GM12872 (cell line): ENCODE data around the gene CANT1.

Experiments used
- TF ChIP-seq, protein P1 (sequence below): IDR thresholded peaks from 3 replicates; pipeline ENCODE4 v1.5.1; 2011; ENCODE audit warnings: low read depth, mild to moderate bottlenecking, low read length, moderate library complexity; ENCODE audit not compliant: insufficient read depth

CANT1 gene

DNA sequence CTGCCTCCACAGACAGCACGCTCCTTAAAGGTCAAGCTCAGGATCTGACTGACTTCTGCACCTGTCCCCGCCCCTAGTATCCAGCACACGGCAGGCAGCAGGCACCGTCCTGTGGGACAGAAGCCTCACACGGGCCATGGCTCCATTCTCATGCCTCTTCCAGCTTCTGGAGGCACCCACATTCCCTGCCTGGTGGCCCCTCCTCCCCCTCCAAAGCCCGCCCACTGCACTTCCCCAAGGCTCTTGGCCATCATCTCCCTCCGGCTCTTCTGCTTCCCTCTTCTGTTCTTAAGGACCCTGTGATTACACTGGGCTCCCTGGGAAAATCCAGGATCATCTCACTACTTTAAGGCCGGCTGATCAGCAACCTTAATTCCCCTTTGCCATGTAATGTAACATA, 3.5 kb downstream of the CANT1 start:
- TF ChIP-seq, protein P1, sequence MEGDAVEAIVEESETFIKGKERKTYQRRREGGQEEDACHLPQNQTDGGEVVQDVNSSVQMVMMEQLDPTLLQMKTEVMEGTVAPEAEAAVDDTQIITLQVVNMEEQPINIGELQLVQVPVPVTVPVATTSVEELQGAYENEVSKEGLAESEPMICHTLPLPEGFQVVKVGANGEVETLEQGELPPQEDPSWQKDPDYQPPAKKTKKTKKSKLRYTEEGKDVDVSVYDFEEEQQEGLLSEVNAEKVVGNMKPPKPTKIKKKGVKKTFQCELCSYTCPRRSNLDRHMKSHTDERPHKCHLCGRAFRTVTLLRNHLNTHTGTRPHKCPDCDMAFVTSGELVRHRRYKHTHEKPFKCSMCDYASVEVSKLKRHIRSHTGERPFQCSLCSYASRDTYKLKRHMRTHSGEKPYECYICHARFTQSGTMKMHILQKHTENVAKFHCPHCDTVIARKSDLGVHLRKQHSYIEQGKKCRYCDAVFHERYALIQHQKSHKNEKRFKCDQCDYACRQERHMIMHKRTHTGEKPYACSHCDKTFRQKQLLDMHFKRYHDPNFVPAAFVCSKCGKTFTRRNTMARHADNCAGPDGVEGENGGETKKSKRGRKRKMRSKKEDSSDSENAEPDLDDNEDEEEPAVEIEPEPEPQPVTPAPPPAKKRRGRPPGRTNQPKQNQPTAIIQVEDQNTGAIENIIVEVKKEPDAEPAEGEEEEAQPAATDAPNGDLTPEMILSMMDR: no peak

DNA sequence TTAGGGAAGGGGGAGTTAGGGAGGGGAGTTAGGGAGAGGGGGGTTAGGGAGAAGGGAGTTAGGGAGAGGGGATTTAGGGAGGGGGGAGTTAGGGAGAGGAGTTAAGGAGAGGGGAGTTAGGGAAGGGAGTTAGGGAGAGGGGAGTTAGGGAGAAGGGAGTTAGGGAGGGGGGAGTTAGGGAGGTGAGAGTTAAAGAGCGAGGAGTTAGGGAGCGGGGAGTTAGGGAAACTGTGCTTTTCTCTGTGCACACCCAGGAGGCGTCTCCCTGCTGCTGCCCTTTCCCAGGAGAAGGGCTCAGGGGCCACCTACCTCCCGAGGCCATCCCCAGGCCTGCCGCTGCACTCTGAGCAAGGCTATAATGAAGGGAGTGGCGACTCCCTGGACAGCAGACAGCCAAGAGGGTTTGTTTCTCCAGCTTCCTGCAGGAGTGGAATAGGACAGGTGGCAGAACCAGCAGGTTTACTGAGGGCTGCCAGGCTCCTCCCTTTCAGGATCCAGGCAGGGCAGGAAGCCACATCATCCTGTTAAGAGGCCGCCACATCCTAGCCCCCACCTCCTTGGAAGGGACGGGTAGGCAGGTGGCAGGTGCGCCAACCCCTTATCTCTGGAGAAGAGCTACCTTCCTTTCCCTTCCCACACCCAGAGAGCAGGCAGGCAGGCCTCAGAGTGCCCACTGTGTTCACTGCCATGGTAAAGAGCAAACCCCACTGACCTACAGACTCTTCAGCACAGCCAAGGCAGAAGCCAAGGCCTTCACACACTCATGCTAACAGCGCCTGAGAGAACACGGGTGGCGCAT, 4.3 kb downstream of the CANT1 start:
- TF ChIP-seq, protein P1: no peak

DNA sequence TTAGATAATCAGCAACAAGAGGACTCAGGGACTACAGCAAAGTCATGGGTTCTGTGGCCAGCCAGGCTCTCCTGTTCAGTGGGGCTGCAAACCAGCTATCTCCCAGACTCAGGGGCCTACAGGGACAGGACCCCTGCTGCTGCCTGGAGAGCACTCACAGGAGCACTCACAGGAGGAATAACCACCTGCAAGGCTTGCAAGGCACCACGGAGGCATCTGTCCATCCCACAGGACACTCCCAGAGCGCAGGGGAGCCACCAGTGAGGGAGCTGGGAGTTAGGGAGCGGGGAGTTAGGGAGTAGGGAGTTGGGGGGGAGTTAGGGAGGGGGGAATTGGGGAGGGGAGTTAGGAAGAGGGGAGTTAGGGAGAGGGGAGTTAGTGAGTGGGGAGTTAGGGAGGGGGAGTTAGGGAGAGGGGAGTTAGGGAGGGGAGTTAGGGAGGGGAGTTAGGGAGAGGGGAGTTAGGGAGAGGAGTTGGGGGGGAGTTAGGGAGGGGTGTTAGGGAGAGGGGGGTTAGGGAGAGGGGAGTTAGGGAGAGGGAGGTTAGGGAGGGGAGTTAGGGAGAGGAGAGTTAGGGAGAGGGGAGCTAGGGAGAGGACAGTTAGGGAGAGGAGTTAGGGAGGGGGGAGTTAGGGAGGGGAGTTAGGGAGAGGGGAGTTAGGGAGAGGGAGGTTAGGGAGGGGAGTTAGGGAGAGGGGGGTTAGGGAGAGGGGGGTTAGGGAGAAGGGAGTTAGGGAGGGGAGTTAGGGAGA, 5.7 kb downstream of the CANT1 start:
- TF ChIP-seq, protein P1: no peak

DNA sequence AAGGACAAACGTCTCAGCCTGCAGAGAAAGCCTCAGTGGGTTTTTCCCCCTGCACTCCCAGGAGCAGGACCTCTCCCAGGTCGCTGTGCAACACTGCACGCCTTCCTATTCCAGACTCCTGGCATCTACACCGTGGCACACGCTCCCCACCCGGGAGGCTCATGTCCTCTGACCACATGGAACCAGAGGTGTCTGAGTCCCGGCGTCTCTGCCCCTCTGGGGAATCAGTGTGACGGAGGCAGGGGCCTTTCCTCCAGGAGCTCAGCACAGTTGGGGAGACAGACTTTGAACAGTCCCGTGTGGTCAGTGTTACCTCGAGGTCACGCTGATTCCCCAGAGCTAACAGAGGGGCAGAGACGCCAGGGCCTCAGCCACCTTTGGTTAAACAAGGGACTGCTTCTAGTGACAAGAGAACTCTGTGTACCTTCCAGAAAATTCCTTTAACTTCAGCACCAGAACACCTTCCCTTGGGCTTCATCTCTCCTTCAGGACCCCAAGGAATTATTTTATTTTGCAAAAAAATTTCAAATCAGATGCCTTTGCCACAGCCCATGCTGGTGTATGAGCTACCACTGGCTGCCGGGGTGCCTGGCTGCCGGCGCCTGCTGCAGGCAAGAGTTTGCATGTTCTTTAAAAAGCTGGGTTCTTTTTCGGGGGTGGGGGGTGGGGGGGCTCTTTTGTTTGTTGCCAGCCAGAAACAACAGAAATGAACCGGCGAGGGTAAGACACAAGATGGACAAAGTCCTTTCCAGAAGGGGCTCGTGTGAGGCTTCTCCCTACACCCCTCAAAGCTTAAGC, 6.6 kb downstream of the CANT1 start:
- TF ChIP-seq, protein P1: no peak

DNA sequence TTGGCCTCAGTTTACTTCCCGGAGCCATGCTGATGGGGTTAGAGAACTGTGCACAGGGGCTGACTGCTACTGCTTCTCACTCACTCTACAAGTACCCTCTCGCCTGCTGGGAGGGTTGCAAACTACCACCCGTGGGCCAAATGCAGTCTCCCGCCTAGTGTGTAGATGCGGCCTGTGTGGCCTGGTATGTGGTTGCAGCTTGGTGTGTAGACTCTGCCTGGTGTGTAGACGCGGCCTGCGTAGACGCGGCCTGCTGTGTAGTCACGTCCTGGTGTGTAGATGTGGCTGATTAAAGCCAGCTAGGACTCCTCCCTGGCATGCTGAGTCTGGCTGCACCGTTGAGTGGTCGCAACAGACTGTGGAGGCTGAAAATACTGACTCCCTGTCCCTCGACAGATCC, 7.3 kb downstream of the CANT1 start:
- TF ChIP-seq, protein P1: no peak

DNA sequence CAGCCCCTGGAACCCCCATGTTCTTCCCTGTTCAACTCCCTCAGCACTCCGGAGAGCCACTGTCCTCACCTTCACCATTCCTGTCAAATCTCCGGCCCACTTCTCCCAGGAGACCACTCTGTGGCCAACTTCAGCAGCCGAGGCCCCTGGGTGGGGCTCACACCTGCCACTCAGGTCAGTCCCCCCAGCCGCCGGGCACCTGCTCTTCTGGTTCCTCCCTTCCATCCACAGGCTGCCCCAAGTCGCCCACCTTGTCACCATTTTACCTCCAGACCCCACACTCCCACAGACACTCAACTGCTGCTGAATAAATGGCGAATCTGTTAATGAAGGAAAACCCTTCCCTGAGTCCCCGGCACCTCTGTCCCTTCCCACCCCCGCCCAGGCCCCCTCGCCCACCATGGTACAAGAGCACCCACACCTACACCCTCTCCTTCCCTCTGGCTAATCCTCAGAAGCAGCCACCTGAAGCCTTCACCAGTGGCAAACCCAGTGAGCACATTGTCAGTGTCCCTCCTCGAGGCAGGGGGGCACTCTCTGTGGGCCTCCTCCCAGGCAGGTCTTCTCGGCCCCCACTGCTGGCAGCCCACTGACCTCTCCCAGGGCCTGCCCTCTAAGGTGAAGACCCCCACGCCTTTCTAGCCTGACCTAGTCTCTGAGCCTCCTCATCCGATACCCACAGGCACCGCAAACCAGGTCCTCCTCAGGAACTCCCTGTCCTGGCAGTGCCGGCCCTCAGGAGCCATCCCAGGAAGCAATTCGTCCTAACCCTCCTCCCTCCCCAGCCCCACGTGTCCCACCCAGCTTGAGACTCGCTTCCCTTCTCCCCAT, 8.2 kb downstream of the CANT1 start:
- TF ChIP-seq, protein P1: no peak
